SHP77 (cell line): Measurements from ENCODE around the gene ZNF474.

Experiments used
- DNase-seq, 2 experiments: peaks; one replicate each; lab custom pipeline; 2025; lab: John Stamatoyannopoulos, UW

The ZNF474 gene

GRCh38 chr5:122181863-122182262 lies 52.5 kb downstream of the ZNF474 start:
- DNase-seq = no peak

GRCh38 chr5:122182491-122182921 lies 53.2 kb downstream of the ZNF474 start:
- no peak for DNase-seq

GRCh38 chr5:122183098-122183787 lies 53.9 kb downstream of the ZNF474 start:
- no peak for DNase-seq

GRCh38 chr5:122183788-122184170 lies 54.4 kb downstream of the ZNF474 start:
- no peak for DNase-seq

- no peak for DNase-seq
These were observed 55.4 kb downstream of the ZNF474 start for GRCh38 chr5:122184676-122185255.

GRCh38 chr5:122187426-122187825 lies 58.1 kb downstream of the ZNF474 start:
- DNase-seq = no peak

- no peak for DNase-seq
These were observed 60.8 kb downstream of the ZNF474 start for GRCh38 chr5:122190156-122190555.

GRCh38 chr5:122192497-122193496 lies 63.5 kb downstream of the ZNF474 start:
- DNase-seq = peak; percentile 75 to 77

- peak; percentile 38 to 50 for DNase-seq
These were observed 66.6 kb downstream of the ZNF474 start for GRCh38 chr5:122195802-122196394.

- DNase-seq = no peak
These were observed 69.8 kb downstream of the ZNF474 start for GRCh38 chr5:122199146-122199545.

- DNase-seq = no peak
These were observed 71.1 kb downstream of the ZNF474 start for GRCh38 chr5:122200450-122200849.

GRCh38 chr5:122200865-122201264 lies 71.5 kb downstream of the ZNF474 start:
- DNase-seq = no peak

- no peak for DNase-seq
These were observed 72.0 kb downstream of the ZNF474 start for GRCh38 chr5:122201365-122201764.

- no peak for DNase-seq
These were observed 73.6 kb downstream of the ZNF474 start for GRCh38 chr5:122202952-122203351.
